KMS-11 (cell line): ENCODE results near the gene XRCC1.
"Not testable (repeated sequence)": the region's sequence is repeated elsewhere in the genome, so short reads cannot be mapped to it uniquely, and the experiment has no call there.

ENCODE experiments used
- H2AFZ ChIP-seq: fragments of 200-600 bp; sonication (generic); 2 replicates; pipeline ENCODE4 v1.6.1; 2016; ENCODE audit warnings: antibody characterized with exemption, mixed run types, low read depth
- H3K27ac ChIP-seq: fragments of 200-600 bp; sonication (generic); 2 replicates; pipeline ENCODE4 v1.6.1; 2016; ENCODE audit warnings: mild to moderate bottlenecking, mixed run types
- H3K27me3 ChIP-seq: fragments of 200-600 bp; sonication (generic); 2 replicates; pipeline ENCODE4 v1.6.1; 2017; ENCODE audit warnings: mild to moderate bottlenecking, low read depth, mixed run types, moderate library complexity; ENCODE audit not compliant: insufficient read depth
- H3K36me3 ChIP-seq: fragments of 200-600 bp; sonication (generic); 2 replicates; pipeline ENCODE4 v1.6.1; 2017; ENCODE audit warnings: mild to moderate bottlenecking, mixed run types; ENCODE audit not compliant: insufficient read depth
- H3K4me1 ChIP-seq: fragments of 200-600 bp; sonication (generic); 2 replicates; pipeline ENCODE4 v1.6.1; 2016; ENCODE audit warnings: mild to moderate bottlenecking, low read depth, mixed run types; ENCODE audit not compliant: poor library complexity, severe bottlenecking
- H3K4me2 ChIP-seq: fragments of 200-600 bp; sonication (generic); 2 replicates; pipeline ENCODE4 v1.7.0; 2016; ENCODE audit warnings: mild to moderate bottlenecking, mixed run types
- H3K4me3 ChIP-seq: fragments of 200-600 bp; sonication (generic); IDR thresholded peaks from 2 replicates; pipeline ENCODE4 v1.6.1; 2017; ENCODE audit warnings: low read depth, low read length, mixed read lengths; ENCODE audit not compliant: insufficient read depth
- H3K79me2 ChIP-seq: fragments of 200-600 bp; sonication (generic); 2 replicates; pipeline ENCODE4 v1.6.1; 2016; ENCODE audit warnings: low read depth, mixed run types; ENCODE audit not compliant: insufficient read depth
- H3K9ac ChIP-seq: fragments of 200-600 bp; sonication (generic); 2 replicates; pipeline ENCODE4 v1.6.1; 2016; ENCODE audit warnings: mild to moderate bottlenecking, mixed run types
- H4K20me1 ChIP-seq: fragments of 200-600 bp; sonication (generic); 2 replicates; pipeline ENCODE4 v1.6.1; 2016; ENCODE audit warnings: mild to moderate bottlenecking, mixed run types; ENCODE audit not compliant: insufficient read depth
- CTCF ChIP-seq: fragments of 200-600 bp; sonication (generic); conservative IDR thresholded peaks from 2 replicates; pipeline ENCODE4 v1.6.1; 2017; ENCODE audit warnings: low read depth, mild to moderate bottlenecking, antibody characterized with exemption, low read length, moderate library complexity, mixed read lengths

Gene XRCC1

GRCh38 chr19:43591904-43592772 lies 16.8 kb upstream of the XRCC1 start:
- H3K4me2 ChIP-seq = no peak overlapping the region
- no peak for TF ChIP-seq CTCF
- no peak overlapping the region for H2AFZ ChIP-seq
- no peaks in the 10 kb centered on the region for H4K20me1 ChIP-seq
- H3K27me3 ChIP-seq = no peaks in the 10 kb centered on the region
- H3K79me2 ChIP-seq = peaks cover 19% of the 10 kb centered on the region
- no peak overlapping the region for H3K27ac ChIP-seq
- no peak overlapping the region for H3K4me3 ChIP-seq
- no peaks in the 10 kb centered on the region for H3K36me3 ChIP-seq
- H3K9ac ChIP-seq = no peak overlapping the region
- peaks cover 10% of the 10 kb centered on the region for H3K4me1 ChIP-seq

GRCh38 chr19:43589678-43590077 lies 14.4 kb upstream of the XRCC1 start:
- Histone ChIP-seq H3K4me2 (no peak overlapping the region), H3K27me3 (no peaks in the 10 kb centered on the region), H3K36me3 (no peaks in the 10 kb centered on the region), H3K79me2 (peaks cover 10% of the 10 kb centered on the region; the same call in 1 of the 2 replicates), H4K20me1 (no peaks in the 10 kb centered on the region), H3K4me1 (peaks cover 11% of the 10 kb centered on the region), H3K9ac (no peak overlapping the region), H3K4me3 (no peak overlapping the region), H3K27ac (no peak overlapping the region), H2AFZ (no peak overlapping the region)
- no peak for TF ChIP-seq CTCF

GRCh38 chr19:43589277-43589676 lies 13.9 kb upstream of the XRCC1 start:
- H3K4me1 ChIP-seq = peaks cover 10% of the 10 kb centered on the region
- no peaks in the 10 kb centered on the region for H3K27me3 ChIP-seq
- no peak overlapping the region for H3K9ac ChIP-seq
- peaks cover 6% of the 10 kb centered on the region; the same call in 1 of the 2 replicates for H3K79me2 ChIP-seq
- no peaks in the 10 kb centered on the region for H4K20me1 ChIP-seq
- H3K4me3 ChIP-seq = no peak overlapping the region
- no peak overlapping the region for H2AFZ ChIP-seq
- no peak for TF ChIP-seq CTCF
- H3K36me3 ChIP-seq = no peaks in the 10 kb centered on the region
- H3K27ac ChIP-seq = no peak overlapping the region
- H3K4me2 ChIP-seq = no peak overlapping the region

- H3K27me3 ChIP-seq, H2AFZ ChIP-seq, H3K4me3 ChIP-seq, H3K9ac ChIP-seq, H3K79me2 ChIP-seq, H3K27ac ChIP-seq, H4K20me1 ChIP-seq, H3K4me2 ChIP-seq, H3K36me3 ChIP-seq: not testable (repeated sequence)
- peaks cover 10% of the 10 kb centered on the region for H3K4me1 ChIP-seq
Observed at GRCh38 chr19:43587029-43587428, 11.7 kb upstream of the XRCC1 start.

- no peak overlapping the region for H3K27ac ChIP-seq
- no peak for TF ChIP-seq CTCF
- no peaks in the 10 kb centered on the region for H3K79me2 ChIP-seq
- no peaks in the 10 kb centered on the region for H3K36me3 ChIP-seq
- H3K4me1 ChIP-seq = peaks cover 10% of the 10 kb centered on the region
- no peak overlapping the region for H3K4me2 ChIP-seq
- no peaks in the 10 kb centered on the region for H3K27me3 ChIP-seq
- no peak overlapping the region for H3K9ac ChIP-seq
- H2AFZ ChIP-seq = no peak overlapping the region
- no peaks in the 10 kb centered on the region for H4K20me1 ChIP-seq
- no peak overlapping the region for H3K4me3 ChIP-seq
Observed at GRCh38 chr19:43586346-43586745, 11.0 kb upstream of the XRCC1 start.
